WTC11 (cell line): ENCODE results near the gene PRKX.

ENCODE experiments used
- FOXJ3 ChIP-seq: sonication (generic); formaldehyde crosslinking; IDR thresholded peaks from 2 replicates; pipeline ENCODE4 v1.9.0; 2021; ENCODE audit warnings: missing genetic modification reagents, mild to moderate bottlenecking, borderline replicate concordance
- KAT7 ChIP-seq: sonication (generic); formaldehyde crosslinking; IDR thresholded peaks from 2 replicates; pipeline ENCODE4 v1.8.1; 2023; ENCODE audit warnings: missing genetic modification reagents, mild to moderate bottlenecking, borderline replicate concordance
- SMAD3 ChIP-seq: sonication (generic); formaldehyde crosslinking; IDR thresholded peaks from 2 replicates; pipeline ENCODE4 v1.8.0; 2022; ENCODE audit warnings: missing genetic modification reagents, mild to moderate bottlenecking, borderline replicate concordance
- TCF7 ChIP-seq: sonication (generic); formaldehyde crosslinking; IDR thresholded peaks from 2 replicates; pipeline ENCODE4 v1.8.0; 2022; ENCODE audit warnings: mild to moderate bottlenecking, low read depth, missing genetic modification reagents, moderate library complexity
- TF ChIP-seq, protein P1 (sequence below): fragments of 200-600 bp; IDR thresholded peaks from 2 replicates; pipeline ENCODE4 v1.8.0; 2022; ENCODE audit warnings: antibody characterized with exemption
- TF ChIP-seq, protein P2 (sequence below): sonication (generic); formaldehyde crosslinking; conservative IDR thresholded peaks from 2 replicates; pipeline ENCODE4 v1.8.1; 2023; ENCODE audit warnings: mild to moderate bottlenecking, low read depth, missing genetic modification reagents, moderate library complexity
- TF ChIP-seq, protein P3 (sequence below): sonication (generic); formaldehyde crosslinking; IDR thresholded peaks from 2 replicates; pipeline ENCODE4 v1.8.1; 2023; ENCODE audit warnings: mild to moderate bottlenecking, moderate library complexity, missing genetic modification reagents
- TF ChIP-seq, protein P4 (sequence below): sonication (generic); formaldehyde crosslinking; IDR thresholded peaks from 2 replicates; pipeline ENCODE4 v1.8.1; 2022; ENCODE audit warnings: low read depth, mild to moderate bottlenecking, moderate library complexity, missing genetic modification reagents, borderline replicate concordance
- TF ChIP-seq, protein P5 (sequence below): sonication (generic); formaldehyde crosslinking; IDR thresholded peaks from 2 replicates; pipeline ENCODE4 v1.8.0; 2023; ENCODE audit warnings: missing genetic modification reagents, mild to moderate bottlenecking, borderline replicate concordance
- TF ChIP-seq, protein P6 (sequence below): sonication (generic); formaldehyde crosslinking; IDR thresholded peaks from 2 replicates; pipeline ENCODE4 v1.8.0; 2022; ENCODE audit warnings: mild to moderate bottlenecking, missing genetic modification reagents
- TF ChIP-seq, protein P7 (sequence below): sonication (generic); formaldehyde crosslinking; IDR thresholded peaks from 2 replicates; pipeline ENCODE4 v1.8.1; 2022; ENCODE audit warnings: mild to moderate bottlenecking, missing genetic modification reagents, moderate library complexity, borderline replicate concordance
- TF ChIP-seq, protein P8 (sequence below): sonication (generic); formaldehyde crosslinking; conservative IDR thresholded peaks from 2 replicates; pipeline ENCODE4 v1.8.1; 2022; ENCODE audit warnings: mild to moderate bottlenecking, missing genetic modification reagents

DNA sequence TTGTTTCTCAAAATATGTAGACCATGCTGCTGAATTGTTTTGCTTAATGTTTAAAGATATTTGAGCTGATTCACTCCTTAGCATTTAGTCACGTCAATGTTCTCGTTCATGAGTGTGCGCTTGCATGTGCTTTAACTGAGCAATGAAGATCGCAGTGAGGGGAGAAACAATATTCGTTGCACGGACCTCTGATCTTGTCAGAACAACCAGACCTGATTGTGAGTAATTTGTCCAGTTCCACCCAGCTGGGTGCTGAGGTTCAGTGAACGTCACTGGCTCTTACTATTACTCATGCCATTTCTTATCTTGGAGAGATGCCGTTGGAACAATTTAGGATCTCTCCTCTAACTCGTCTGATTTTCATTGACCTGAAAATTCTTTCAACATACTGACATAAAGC, 15.0 kb upstream of the PRKX start:
- TF ChIP-seq FOXJ3 (CRISPR knock-in tag) (no peak), TCF7 (CRISPR knock-in tag) (no peak), KAT7 (CRISPR knock-in tag) (no peak), SMAD3 (CRISPR knock-in tag) (no peak)
- TF ChIP-seq, protein P1, sequence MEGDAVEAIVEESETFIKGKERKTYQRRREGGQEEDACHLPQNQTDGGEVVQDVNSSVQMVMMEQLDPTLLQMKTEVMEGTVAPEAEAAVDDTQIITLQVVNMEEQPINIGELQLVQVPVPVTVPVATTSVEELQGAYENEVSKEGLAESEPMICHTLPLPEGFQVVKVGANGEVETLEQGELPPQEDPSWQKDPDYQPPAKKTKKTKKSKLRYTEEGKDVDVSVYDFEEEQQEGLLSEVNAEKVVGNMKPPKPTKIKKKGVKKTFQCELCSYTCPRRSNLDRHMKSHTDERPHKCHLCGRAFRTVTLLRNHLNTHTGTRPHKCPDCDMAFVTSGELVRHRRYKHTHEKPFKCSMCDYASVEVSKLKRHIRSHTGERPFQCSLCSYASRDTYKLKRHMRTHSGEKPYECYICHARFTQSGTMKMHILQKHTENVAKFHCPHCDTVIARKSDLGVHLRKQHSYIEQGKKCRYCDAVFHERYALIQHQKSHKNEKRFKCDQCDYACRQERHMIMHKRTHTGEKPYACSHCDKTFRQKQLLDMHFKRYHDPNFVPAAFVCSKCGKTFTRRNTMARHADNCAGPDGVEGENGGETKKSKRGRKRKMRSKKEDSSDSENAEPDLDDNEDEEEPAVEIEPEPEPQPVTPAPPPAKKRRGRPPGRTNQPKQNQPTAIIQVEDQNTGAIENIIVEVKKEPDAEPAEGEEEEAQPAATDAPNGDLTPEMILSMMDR, result no peak
- TF ChIP-seq, protein P2, sequence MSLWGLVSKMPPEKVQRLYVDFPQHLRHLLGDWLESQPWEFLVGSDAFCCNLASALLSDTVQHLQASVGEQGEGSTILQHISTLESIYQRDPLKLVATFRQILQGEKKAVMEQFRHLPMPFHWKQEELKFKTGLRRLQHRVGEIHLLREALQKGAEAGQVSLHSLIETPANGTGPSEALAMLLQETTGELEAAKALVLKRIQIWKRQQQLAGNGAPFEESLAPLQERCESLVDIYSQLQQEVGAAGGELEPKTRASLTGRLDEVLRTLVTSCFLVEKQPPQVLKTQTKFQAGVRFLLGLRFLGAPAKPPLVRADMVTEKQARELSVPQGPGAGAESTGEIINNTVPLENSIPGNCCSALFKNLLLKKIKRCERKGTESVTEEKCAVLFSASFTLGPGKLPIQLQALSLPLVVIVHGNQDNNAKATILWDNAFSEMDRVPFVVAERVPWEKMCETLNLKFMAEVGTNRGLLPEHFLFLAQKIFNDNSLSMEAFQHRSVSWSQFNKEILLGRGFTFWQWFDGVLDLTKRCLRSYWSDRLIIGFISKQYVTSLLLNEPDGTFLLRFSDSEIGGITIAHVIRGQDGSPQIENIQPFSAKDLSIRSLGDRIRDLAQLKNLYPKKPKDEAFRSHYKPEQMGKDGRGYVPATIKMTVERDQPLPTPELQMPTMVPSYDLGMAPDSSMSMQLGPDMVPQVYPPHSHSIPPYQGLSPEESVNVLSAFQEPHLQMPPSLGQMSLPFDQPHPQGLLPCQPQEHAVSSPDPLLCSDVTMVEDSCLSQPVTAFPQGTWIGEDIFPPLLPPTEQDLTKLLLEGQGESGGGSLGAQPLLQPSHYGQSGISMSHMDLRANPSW (CRISPR knock-in tag), result no peak
- TF ChIP-seq, protein P3, sequence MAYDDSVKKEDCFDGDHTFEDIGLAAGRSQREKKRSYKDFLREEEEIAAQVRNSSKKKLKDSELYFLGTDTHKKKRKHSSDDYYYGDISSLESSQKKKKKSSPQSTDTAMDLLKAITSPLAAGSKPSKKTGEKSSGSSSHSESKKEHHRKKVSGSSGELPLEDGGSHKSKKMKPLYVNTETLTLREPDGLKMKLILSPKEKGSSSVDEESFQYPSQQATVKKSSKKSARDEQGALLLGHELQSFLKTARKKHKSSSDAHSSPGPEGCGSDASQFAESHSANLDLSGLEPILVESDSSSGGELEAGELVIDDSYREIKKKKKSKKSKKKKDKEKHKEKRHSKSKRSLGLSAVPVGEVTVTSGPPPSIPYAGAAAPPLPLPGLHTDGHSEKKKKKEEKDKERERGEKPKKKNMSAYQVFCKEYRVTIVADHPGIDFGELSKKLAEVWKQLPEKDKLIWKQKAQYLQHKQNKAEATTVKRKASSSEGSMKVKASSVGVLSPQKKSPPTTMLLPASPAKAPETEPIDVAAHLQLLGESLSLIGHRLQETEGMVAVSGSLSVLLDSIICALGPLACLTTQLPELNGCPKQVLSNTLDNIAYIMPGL (CRISPR knock-in tag), result no peak
- TF ChIP-seq, protein P4, sequence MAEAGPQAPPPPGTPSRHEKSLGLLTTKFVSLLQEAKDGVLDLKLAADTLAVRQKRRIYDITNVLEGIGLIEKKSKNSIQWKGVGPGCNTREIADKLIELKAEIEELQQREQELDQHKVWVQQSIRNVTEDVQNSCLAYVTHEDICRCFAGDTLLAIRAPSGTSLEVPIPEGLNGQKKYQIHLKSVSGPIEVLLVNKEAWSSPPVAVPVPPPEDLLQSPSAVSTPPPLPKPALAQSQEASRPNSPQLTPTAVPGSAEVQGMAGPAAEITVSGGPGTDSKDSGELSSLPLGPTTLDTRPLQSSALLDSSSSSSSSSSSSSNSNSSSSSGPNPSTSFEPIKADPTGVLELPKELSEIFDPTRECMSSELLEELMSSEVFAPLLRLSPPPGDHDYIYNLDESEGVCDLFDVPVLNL, result no peak
- TF ChIP-seq, protein P5, sequence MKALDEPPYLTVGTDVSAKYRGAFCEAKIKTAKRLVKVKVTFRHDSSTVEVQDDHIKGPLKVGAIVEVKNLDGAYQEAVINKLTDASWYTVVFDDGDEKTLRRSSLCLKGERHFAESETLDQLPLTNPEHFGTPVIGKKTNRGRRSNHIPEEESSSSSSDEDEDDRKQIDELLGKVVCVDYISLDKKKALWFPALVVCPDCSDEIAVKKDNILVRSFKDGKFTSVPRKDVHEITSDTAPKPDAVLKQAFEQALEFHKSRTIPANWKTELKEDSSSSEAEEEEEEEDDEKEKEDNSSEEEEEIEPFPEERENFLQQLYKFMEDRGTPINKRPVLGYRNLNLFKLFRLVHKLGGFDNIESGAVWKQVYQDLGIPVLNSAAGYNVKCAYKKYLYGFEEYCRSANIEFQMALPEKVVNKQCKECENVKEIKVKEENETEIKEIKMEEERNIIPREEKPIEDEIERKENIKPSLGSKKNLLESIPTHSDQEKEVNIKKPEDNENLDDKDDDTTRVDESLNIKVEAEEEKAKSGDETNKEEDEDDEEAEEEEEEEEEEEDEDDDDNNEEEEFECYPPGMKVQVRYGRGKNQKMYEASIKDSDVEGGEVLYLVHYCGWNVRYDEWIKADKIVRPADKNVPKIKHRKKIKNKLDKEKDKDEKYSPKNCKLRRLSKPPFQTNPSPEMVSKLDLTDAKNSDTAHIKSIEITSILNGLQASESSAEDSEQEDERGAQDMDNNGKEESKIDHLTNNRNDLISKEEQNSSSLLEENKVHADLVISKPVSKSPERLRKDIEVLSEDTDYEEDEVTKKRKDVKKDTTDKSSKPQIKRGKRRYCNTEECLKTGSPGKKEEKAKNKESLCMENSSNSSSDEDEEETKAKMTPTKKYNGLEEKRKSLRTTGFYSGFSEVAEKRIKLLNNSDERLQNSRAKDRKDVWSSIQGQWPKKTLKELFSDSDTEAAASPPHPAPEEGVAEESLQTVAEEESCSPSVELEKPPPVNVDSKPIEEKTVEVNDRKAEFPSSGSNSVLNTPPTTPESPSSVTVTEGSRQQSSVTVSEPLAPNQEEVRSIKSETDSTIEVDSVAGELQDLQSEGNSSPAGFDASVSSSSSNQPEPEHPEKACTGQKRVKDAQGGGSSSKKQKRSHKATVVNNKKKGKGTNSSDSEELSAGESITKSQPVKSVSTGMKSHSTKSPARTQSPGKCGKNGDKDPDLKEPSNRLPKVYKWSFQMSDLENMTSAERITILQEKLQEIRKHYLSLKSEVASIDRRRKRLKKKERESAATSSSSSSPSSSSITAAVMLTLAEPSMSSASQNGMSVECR (CRISPR knock-in tag), result no peak
- TF ChIP-seq, protein P6, sequence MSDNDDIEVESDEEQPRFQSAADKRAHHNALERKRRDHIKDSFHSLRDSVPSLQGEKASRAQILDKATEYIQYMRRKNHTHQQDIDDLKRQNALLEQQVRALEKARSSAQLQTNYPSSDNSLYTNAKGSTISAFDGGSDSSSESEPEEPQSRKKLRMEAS (CRISPR knock-in tag), result no peak
- TF ChIP-seq, protein P7, sequence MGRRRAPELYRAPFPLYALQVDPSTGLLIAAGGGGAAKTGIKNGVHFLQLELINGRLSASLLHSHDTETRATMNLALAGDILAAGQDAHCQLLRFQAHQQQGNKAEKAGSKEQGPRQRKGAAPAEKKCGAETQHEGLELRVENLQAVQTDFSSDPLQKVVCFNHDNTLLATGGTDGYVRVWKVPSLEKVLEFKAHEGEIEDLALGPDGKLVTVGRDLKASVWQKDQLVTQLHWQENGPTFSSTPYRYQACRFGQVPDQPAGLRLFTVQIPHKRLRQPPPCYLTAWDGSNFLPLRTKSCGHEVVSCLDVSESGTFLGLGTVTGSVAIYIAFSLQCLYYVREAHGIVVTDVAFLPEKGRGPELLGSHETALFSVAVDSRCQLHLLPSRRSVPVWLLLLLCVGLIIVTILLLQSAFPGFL, result no peak
- TF ChIP-seq, protein P8, sequence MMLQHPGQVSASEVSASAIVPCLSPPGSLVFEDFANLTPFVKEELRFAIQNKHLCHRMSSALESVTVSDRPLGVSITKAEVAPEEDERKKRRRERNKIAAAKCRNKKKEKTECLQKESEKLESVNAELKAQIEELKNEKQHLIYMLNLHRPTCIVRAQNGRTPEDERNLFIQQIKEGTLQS (CRISPR knock-in tag), result no peak
